PC-9 (cell line): ENCODE data around the gene PARP9. TPM values are rescaled to one million over a fixed set of nuclear protein-coding genes. Genes with fewer than 3 reads are reported as not detected.
"Not testable (repeated sequence)": the region's sequence is repeated elsewhere in the genome, so short reads cannot be mapped to it uniquely, and the experiment has no call there.

Experiments
- BruUV-seq: library from RNA; stranded (reverse); fragments of 400-500 nt; replicated peaks from 2 replicates; lab custom pipeline; 2021; lab: Mats Ljungman, UMichigan
- CTCF ChIA-PET: fragments of 300-600 bp; sonication (Branson Sonifier 250); formaldehyde crosslinking; loops from one replicate; lab custom pipeline; 2022; ENCODE audit warnings: antibody characterized with exemption; lab: Charles Lee
- POLR2A ChIA-PET: fragments of 300-600 bp; sonication (Branson Sonifier 250); formaldehyde crosslinking; loops from one replicate; lab custom pipeline; 2022; ENCODE audit warnings: antibody characterized with exemption; ENCODE audit not compliant: unreplicated experiment; lab: Charles Lee
- DNase-seq, 2 experiments: peaks; one replicate each; pipeline versions ENCODE4 v3.0.0 to v3.0.0-alpha.2; 2015 to 2022; ENCODE audit warnings: mixed read lengths in 1 of 2
- H2AFZ ChIP-seq: fragments of 200-600 bp; sonication (generic); 2 replicates; pipeline ENCODE4 v1.8.1; 2017; ENCODE audit warnings: antibody characterized with exemption
- H3F3A ChIP-seq: fragments of 200-600 bp; sonication (generic); 2 replicates; pipeline ENCODE4 v1.8.1; 2017; ENCODE audit warnings: antibody characterized with exemption, mild to moderate bottlenecking, low read depth; ENCODE audit not compliant: insufficient read depth
- H3K27ac ChIP-seq: fragments of 200-600 bp; sonication (generic); 2 replicates; pipeline ENCODE4 v1.6.1; 2016; ENCODE audit warnings: mixed run types
- H3K27me3 ChIP-seq: fragments of 200-600 bp; sonication (generic); 2 replicates; pipeline ENCODE4 v1.6.1; 2016; ENCODE audit warnings: low read depth, mixed run types; ENCODE audit not compliant: insufficient read depth
- H3K36me3 ChIP-seq: fragments of 200-600 bp; sonication (generic); 2 replicates; pipeline ENCODE4 v1.6.1; 2016; ENCODE audit warnings: low read depth, mixed run types
- H3K4me1 ChIP-seq: fragments of 200-600 bp; sonication (generic); replicated peaks from 2 replicates; pipeline ENCODE4 v1.6.1; 2016; ENCODE audit warnings: mixed run types; ENCODE audit not compliant: insufficient read depth
- H3K4me2 ChIP-seq: fragments of 200-600 bp; sonication (generic); 2 replicates; pipeline ENCODE4 v1.6.1; 2017; ENCODE audit warnings: mixed run types
- H3K4me3 ChIP-seq: fragments of 200-600 bp; sonication (generic); 2 replicates; pipeline ENCODE4 v1.6.1; 2016; ENCODE audit warnings: mixed run types
- H3K79me2 ChIP-seq: fragments of 200-600 bp; sonication (generic); 2 replicates; pipeline ENCODE4 v1.6.1; 2017; ENCODE audit warnings: low read depth, mixed run types
- H3K9me2 ChIP-seq: fragments of 200-600 bp; sonication (generic); 2 replicates; pipeline ENCODE4 v1.8.1; 2017; ENCODE audit warnings: mild to moderate bottlenecking; ENCODE audit not compliant: insufficient read depth
- H3K9me3 ChIP-seq: fragments of 200-600 bp; sonication (generic); 2 replicates; pipeline ENCODE4 v1.8.1; 2016; ENCODE audit warnings: low read depth; ENCODE audit not compliant: insufficient read depth
- H4K20me1 ChIP-seq: fragments of 200-600 bp; sonication (generic); 2 replicates; pipeline ENCODE4 v1.8.1; 2017; ENCODE audit not compliant: insufficient read depth
- EZH2 ChIP-seq: fragments of 200-600 bp; sonication (generic); IDR thresholded peaks from 2 replicates; pipeline ENCODE4 v1.8.0; 2017; ENCODE audit warnings: antibody characterized with exemption, low read depth
- intact Hi-C: fragments of 100-400 bp; cut with micrococcal nuclease; formaldehyde crosslinking; loops from one replicate; pipeline ENCODE4 v1.10.0; 2022; ENCODE audit not compliant: unreplicated experiment
- total RNA-seq: library from RNA; stranded (reverse); gene quantifications from 2 replicates; pipeline ENCODE4 v1.2.3, GENCODE V29; 2021
- TF ChIP-seq, protein P1 (sequence below): fragments of 200-600 bp; sonication (generic); conservative IDR thresholded peaks from 2 replicates; pipeline ENCODE4 v1.6.1; 2017; ENCODE audit warnings: mixed run types, antibody characterized with exemption, mild to moderate bottlenecking, moderate library complexity

The PARP9 gene
- total RNA-seq, 1 experiment from 2014 or later: 21.1 TPM

DNA sequence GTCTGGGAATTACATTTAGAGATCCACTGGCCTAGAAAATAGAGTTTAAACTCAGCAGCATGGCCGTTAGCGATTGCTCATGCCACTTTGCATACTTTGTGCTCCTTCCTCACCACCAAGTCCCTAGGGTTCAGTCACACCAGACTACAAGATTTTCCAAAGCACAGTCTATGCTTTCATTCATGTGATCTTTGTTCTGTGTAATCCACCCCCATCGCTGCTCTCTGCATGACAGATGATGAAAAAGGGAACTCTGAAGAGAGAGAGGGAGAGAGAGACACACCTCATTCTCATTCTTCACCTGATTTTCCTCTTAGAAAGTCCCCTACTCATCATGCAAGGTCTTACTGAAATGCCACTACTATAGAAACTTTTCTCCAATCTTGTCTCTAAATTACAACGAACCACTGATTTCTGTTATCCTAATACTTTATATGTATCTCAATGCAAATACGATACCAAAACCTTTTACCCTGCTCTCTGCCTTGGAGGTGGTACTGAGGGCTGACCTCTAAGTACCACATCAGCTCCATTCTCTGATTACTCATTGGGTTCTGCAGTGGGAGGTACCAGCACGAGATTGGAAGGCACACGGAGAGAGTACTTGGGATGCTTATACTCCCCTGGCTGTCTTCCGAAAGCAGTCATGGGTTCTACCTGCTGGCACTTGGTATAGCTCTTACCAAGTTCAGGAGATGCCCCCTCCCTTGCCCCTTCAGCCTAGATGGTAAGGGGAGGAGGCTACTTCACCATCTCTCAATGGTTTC lies 12.3 kb upstream of the PARP9 start:
- no peak overlapping the region for H2AFZ ChIP-seq
- H3K79me2 ChIP-seq: no peaks in the 10 kb centered on the region
- no TSS peak for BruUV-seq
- H3K36me3 ChIP-seq: peaks cover 5% of the 10 kb centered on the region; the same call in 1 of the 2 replicates
- DNase-seq: no peak
- ChIA-PET CTCF (interaction anchor here (0.6 to 0.7 kb wide), 2 partner anchors 10 to 455 kb away, joined by 3 to 6 read pairs; no protein-coding TSS in a partner anchor), POLR2A (interaction anchor here (0.6 kb wide), 1 partner anchor 926 kb away, joined by 3 read pairs; no protein-coding TSS in a partner anchor)
- no peak for TF ChIP-seq EZH2
- TF ChIP-seq, protein P1, sequence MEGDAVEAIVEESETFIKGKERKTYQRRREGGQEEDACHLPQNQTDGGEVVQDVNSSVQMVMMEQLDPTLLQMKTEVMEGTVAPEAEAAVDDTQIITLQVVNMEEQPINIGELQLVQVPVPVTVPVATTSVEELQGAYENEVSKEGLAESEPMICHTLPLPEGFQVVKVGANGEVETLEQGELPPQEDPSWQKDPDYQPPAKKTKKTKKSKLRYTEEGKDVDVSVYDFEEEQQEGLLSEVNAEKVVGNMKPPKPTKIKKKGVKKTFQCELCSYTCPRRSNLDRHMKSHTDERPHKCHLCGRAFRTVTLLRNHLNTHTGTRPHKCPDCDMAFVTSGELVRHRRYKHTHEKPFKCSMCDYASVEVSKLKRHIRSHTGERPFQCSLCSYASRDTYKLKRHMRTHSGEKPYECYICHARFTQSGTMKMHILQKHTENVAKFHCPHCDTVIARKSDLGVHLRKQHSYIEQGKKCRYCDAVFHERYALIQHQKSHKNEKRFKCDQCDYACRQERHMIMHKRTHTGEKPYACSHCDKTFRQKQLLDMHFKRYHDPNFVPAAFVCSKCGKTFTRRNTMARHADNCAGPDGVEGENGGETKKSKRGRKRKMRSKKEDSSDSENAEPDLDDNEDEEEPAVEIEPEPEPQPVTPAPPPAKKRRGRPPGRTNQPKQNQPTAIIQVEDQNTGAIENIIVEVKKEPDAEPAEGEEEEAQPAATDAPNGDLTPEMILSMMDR: no peak
- H3K9me3 ChIP-seq: peaks cover 4% of the 10 kb centered on the region; the same call in 1 of the 2 replicates
- H4K20me1 ChIP-seq: no peaks in the 10 kb centered on the region
- H3K4me1 ChIP-seq: peaks cover 17% of the 10 kb centered on the region
- H3K27me3 ChIP-seq: no peaks in the 10 kb centered on the region
- no peaks in the 10 kb centered on the region for H3K9me2 ChIP-seq
- no peak overlapping the region for H3K4me2 ChIP-seq
- peaks cover 19% of the 10 kb centered on the region for H3F3A ChIP-seq
- intact Hi-C loops: no loop called here
- no peak overlapping the region for H3K27ac ChIP-seq
- H3K4me3 ChIP-seq: no peak overlapping the region

DNA sequence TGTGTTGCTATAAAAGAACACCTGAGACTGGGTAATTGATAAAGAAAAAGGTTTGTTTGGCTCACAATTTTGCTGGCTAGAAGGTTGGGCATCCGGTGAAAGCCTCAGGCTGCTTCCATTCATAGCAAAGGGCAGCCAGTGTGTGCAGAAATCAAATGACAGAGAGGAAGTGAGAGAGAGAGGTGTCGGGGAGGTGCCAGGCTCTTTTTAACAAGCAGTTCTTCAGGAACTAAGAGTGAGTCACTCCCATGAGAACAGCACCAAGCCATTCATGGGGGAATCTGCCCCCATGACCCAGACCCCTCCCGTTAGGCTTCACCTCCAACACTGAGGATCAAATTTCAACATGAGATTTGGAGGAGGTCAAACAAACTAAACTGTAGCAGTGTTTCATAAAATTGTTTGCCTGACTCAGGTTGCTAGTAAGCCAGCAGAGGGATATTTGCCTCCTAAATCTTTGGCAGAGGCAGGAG lies 8.9 kb upstream of the PARP9 start:
- Histone ChIP-seq H4K20me1 (no peaks in the 10 kb centered on the region), H3K9me3 (peaks cover 9% of the 10 kb centered on the region; the same call in 1 of the 2 replicates), H3K79me2 (no peaks in the 10 kb centered on the region), H3K27me3 (no peaks in the 10 kb centered on the region), H3K27ac (peak overlapping the region; percentile 58), H3K4me2 (peak overlapping the region; percentile 27), H3F3A (peaks cover 24% of the 10 kb centered on the region), H3K9me2 (no peaks in the 10 kb centered on the region), H2AFZ (no peak overlapping the region), H3K4me1 (peaks cover 17% of the 10 kb centered on the region), H3K36me3 (peaks cover 10% of the 10 kb centered on the region; the same call in 1 of the 2 replicates), H3K4me3 (no peak overlapping the region)
- ChIA-PET CTCF (no interaction called here), POLR2A (no interaction called here)
- intact Hi-C loops: no loop called here
- no TSS peak for BruUV-seq
- DNase-seq: peak; percentile 74 to 89
- no peak for TF ChIP-seq EZH2

GRCh38 chr3:122568755-122569154 lies 4.7 kb upstream of the PARP9 start:
- POLR2A ChIA-PET: no interaction called here
- no peak overlapping the region for H3K4me3 ChIP-seq
- DNase-seq: no peak
- H2AFZ ChIP-seq: no peak overlapping the region
- peaks cover 23% of the 10 kb centered on the region for H3K4me1 ChIP-seq
- no TSS peak for BruUV-seq
- CTCF ChIA-PET: no interaction called here
- intact Hi-C loops: no loop called here
- no peak overlapping the region for H3K4me2 ChIP-seq
- no peaks in the 10 kb centered on the region for H3K27me3 ChIP-seq
- no peak overlapping the region for H3K27ac ChIP-seq
- TF ChIP-seq, protein P1: no peak
- TF ChIP-seq EZH2: no peak
- H3K36me3 ChIP-seq: peaks cover 10% of the 10 kb centered on the region; the same call in 1 of the 2 replicates
- no peaks in the 10 kb centered on the region for H4K20me1 ChIP-seq
- H3F3A ChIP-seq: peaks cover 24% of the 10 kb centered on the region
- peaks cover 9% of the 10 kb centered on the region; the same call in 1 of the 2 replicates for H3K9me3 ChIP-seq
- H3K79me2 ChIP-seq: peaks cover 6% of the 10 kb centered on the region; the same call in 1 of the 2 replicates
- H3K9me2 ChIP-seq: no peaks in the 10 kb centered on the region

DNA sequence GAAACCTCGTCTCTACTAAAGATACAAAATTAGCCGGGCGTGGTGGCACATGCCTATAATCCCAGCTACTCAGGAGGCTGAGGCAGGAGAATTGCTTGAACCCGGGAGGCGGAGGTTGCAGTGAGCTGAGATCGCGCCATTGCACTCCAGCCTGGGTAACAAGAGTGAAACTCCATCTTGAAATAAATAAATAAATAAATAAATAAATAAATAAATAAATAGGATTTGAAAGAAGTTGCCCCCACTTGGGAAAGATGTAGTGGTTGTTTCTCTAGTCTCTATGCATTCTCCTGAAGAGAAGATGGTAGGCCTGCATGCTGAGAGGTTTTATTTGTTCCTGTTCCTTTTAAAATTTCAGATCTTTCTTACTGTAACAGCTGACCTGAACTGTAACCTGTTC lies 4.0 kb upstream of the PARP9 start:
- intact Hi-C loops: not testable (repeated sequence)

More for the DNA sequence above, 4.0 kb upstream of the PARP9 start:
- H3K27me3 ChIP-seq, POLR2A ChIA-PET, H2AFZ ChIP-seq, H3K36me3 ChIP-seq, CTCF ChIA-PET, H3K27ac ChIP-seq, H4K20me1 ChIP-seq, DNase-seq, H3K4me2 ChIP-seq, H3K4me3 ChIP-seq, BruUV-seq, H3K79me2 ChIP-seq, H3K9me3 ChIP-seq, H3K9me2 ChIP-seq: not testable (repeated sequence)
- Histone ChIP-seq H3K4me1 (peaks cover 23% of the 10 kb centered on the region), H3F3A (peaks cover 19% of the 10 kb centered on the region)
